ENCODE measurements around the gene UGT1A5.
A peak's percentile ranks its signal among the peaks of the same experiment; 100 is the strongest.

Gene UGT1A5

DNA sequence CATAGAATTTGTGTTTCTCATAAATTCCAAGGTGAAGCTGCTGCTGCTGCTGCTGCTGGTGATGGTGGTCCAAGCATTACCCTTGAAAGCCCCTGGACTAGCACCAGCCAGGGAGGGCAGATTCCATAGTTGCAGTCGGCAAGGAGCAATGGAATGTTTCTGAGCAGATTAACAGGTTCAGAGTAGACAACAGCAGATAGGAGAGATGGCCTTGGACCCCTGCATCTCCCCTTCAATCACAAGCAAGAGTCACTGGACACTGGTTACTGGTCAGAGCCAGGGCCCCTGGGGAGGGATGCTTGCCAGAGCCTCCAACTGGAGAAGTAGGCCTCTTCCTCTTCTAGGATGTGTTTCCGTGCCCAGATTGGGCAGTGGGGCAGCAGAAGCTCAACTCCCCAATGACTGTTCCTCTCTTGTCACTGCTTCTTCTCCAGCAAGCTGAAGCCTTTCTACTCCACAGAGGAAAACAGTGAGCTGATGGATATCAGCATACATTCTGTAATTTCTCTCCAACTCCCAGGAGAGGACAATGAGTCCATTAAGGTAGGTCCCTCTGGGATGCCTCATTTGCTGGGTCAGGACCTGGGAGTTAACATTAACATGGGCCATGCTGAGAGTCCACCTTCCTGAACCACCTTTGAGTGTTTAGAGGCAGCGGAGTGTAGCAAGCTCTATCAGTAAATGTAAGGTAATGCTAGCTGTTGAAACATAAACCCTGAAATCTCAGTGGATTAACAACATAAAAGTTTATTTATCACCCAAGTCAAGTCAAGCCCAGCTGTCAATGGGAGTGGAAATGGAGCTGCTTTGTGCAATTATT is 100.7 kb downstream of the UGT1A5 start:
- DNase-seq: no peak

DNA sequence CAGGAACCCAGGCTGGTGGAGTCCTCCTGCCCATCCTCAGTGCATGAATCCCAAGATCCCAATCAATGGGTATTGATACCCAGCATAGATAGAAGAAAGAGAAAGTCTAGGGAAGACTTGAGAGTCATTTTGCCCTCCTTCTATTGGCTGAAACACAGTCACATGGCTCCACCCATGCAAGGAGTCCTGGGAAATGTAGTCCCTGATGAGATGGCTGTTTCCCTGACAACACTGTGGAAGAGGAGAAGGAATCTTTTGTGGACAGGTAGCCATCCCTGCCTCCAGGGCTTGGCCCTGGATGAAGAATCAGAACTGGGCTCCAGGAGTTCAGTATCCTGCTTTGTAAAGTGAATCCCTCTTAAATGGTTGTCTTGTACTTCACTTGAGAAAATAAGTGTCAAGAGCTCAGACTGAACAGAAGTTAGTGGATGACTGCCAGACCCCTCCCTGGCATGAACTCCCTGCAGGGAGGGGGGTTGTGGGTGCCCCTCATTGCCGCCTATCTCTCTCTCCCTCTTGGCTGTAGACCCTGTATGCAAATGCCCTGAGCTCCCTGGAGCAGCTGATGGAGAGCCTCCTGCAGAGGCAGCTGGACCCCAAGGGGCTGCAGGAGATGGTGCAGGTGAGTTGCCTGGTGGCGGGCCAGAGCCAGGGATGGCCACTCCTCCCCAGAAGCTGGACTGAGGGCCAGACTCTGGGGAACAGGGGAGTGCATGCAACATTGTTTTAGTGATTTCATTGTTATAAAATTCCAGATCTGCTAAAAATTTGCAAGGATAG is 101.5 kb downstream of the UGT1A5 start:
- no peak for DNase-seq

DNA sequence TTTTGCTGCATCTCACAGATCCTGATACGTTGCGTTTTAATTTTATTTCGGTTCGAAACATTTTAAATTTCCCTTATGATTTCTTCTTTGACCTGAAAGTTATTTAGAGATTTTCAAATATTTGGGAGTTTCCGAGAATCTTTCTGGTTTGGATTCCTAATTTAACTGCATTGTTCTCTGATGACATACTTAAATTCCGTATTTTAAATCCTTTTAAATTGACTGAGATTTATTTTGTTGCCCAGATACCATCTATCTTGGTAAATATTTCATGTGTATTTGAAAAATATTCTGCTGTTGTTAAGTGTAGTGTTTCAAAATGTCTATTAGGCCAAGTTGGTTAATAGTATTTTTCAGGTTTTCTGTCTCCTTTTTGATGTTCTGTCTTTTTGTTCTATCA is 103.2 kb downstream of the UGT1A5 start:
- no peak for DNase-seq

GRCh38 chr2:233816334-233816733 is 103.6 kb downstream of the UGT1A5 start:
- DNase-seq: peak; percentile 4

- no peak for DNase-seq
These were observed 104.1 kb downstream of the UGT1A5 start for GRCh38 chr2:233816771-233817170.

GRCh38 chr2:233817361-233817911 is 104.7 kb downstream of the UGT1A5 start:
- DNase-seq: no peak

DNA sequence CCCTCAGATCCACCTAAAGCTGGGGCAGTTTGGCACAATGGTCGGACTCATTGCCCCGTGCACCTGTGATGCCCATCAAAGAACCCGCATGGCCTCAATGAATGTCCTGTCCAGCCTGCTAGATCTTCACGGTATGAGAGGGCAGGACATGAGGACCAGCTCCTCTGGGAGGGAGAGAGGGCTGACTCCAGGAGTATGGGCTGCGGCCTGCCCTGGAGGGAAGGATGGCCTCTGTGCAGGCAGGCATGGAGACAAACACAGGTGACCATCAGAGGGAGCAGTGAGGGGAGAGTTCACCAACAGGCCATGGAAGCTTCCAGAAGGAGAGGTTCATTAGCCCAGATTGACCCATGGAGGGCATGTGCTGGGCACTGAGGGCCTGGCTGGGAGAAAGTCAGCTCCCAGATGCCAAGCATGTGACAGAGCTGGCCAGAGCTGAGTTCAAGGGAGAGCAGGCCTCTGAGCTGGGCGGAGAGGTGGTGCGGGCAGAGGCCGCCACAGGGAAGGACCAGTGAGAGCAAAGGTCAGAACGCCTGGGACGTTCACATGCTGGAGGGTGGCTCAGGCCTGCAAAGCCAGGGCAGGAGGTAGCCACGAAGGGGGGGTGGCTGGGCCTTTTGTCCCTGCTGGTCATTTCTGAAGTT is 105.4 kb downstream of the UGT1A5 start:
- DNase-seq: no peak

GRCh38 chr2:233818639-233819621 is 106.2 kb downstream of the UGT1A5 start:
- DNase-seq: no peak

- DNase-seq: no peak
These were observed 107.4 kb downstream of the UGT1A5 start for GRCh38 chr2:233819884-233820773.

- no peak for DNase-seq
These were observed 108.0 kb downstream of the UGT1A5 start for GRCh38 chr2:233820774-233821105.

DNA sequence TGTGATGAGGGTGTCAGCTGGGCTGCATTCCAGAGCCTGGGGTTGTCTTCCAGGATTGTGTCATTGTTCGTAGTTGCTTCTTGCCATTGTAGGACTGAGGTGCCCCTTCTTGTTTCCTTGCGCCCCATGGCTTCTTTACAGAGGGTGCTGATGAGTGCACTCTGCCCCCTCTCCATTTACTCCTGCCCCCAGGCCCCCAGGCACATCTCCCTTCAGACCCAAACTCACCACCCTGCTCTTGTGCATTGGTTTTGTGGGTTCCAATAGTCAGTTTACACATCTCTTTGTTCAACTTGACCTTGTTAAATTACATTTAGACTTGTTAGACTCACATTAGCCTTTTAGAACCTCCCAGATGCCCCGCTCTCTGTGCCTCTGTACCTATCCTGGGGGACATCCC is 108.5 kb downstream of the UGT1A5 start:
- no peak for DNase-seq

GRCh38 chr2:233821709-233822100 is 109.0 kb downstream of the UGT1A5 start:
- DNase-seq: no peak

- DNase-seq: no peak
These were observed 109.5 kb downstream of the UGT1A5 start for GRCh38 chr2:233822101-233822771.
